GM12878 (cell line): Measurements from ENCODE around the gene ZNF407. TPM values are rescaled to one million over a fixed set of nuclear protein-coding genes. Genes with fewer than 3 reads are reported as not detected.

Experiments used
- ATAC-seq: fragments of 200-7000 bp; cut with Tn5 transposase; 3 replicates; pipeline ENCODE4 v1.9.1; 2020; ENCODE audit warnings: mild to moderate bottlenecking, moderate library complexity
- BruUV-seq: library from RNA; stranded (reverse); fragments of 400-500 nt; replicated peaks from 2 replicates; lab custom pipeline; 2021; lab: Mats Ljungman, UMichigan
- CTCF ChIA-PET: fragments of 300-600 bp; sonication (Branson Sonifier 250); formaldehyde crosslinking; extraction: SDS; loops from one replicate; lab custom pipeline; 2021; ENCODE audit warnings: inconsistent platforms; lab: Yijun Ruan, JAX
- POLR2A ChIA-PET: fragments of 350-600 bp; formaldehyde crosslinking; extraction: SDS; loops from one replicate; lab custom pipeline; 2021; ENCODE audit warnings: inconsistent platforms; lab: Charles Lee
- RAD21 ChIA-PET: fragments of 300-600 bp; sonication (Branson Sonifier 250); formaldehyde crosslinking; loops from one replicate; lab custom pipeline; 2023; ENCODE audit warnings: antibody characterized with exemption; ENCODE audit not compliant: unreplicated experiment; lab: Charles Lee
- SMC1A ChIA-PET: fragments of 300-600 bp; sonication (Branson Sonifier 250); formaldehyde crosslinking; loops from one replicate; lab custom pipeline; 2023; ENCODE audit not compliant: unreplicated experiment, uncharacterized antibody; lab: Charles Lee
- DNase-seq: peaks from one replicate; pipeline ENCODE4 v3.0.0-alpha.2; 2011; ENCODE audit warnings: low read depth, low spot score
- FAIRE-seq: peaks from 3 replicates; lab custom pipeline; 2011; peaks lifted over from hg19 to GRCh38; lab: Jason Lieb, UNC
- H2AFZ ChIP-seq: 2 replicates; pipeline ENCODE4 v1.6.0; 2011; ENCODE audit warnings: low read depth, low read length, control low read depth; ENCODE audit not compliant: control insufficient read depth
- H3K27ac ChIP-seq: 2 replicates; pipeline ENCODE4 v1.5.1; 2011; ENCODE audit warnings: control low read depth; ENCODE audit not compliant: control insufficient read depth, insufficient read depth
- H3K27me3 ChIP-seq, 2 experiments: replicated peaks in 1 of 2; 2 replicates each; pipeline versions ENCODE4 v1.6.0 to v1.6.1; 2011; ENCODE audit warnings: low read length in 1 of 2; ENCODE audit not compliant: control insufficient read depth in 2 of 2, insufficient read depth in 2 of 2
- H3K36me3 ChIP-seq, 2 experiments: 2 replicates each; pipeline ENCODE4 v1.5.1; 2011; ENCODE audit warnings: low read length in 1 of 2; ENCODE audit not compliant: control insufficient read depth in 2 of 2, insufficient read depth in 2 of 2
- H3K4me1 ChIP-seq: 2 replicates; pipeline ENCODE4 v1.6.1; 2011; ENCODE audit warnings: mild to moderate bottlenecking, low read length, moderate library complexity, mixed read lengths; ENCODE audit not compliant: control insufficient read depth, insufficient read depth
- H3K4me2 ChIP-seq: 2 replicates; pipeline ENCODE4 v1.6.0; 2011; ENCODE audit warnings: control low read depth; ENCODE audit not compliant: control insufficient read depth, insufficient read depth
- H3K4me3 ChIP-seq: fragments of 200-600 bp; sonication (generic); 2 replicates; pipeline ENCODE4 v1.5.1; 2016
- H3K79me2 ChIP-seq: 2 replicates; pipeline ENCODE4 v1.6.0; 2011; ENCODE audit warnings: low read length; ENCODE audit not compliant: control insufficient read depth, insufficient read depth
- H3K9ac ChIP-seq: 2 replicates; pipeline ENCODE4 v1.8.0; 2011; ENCODE audit warnings: low read length, control low read depth, mixed read lengths; ENCODE audit not compliant: control insufficient read depth, insufficient read depth
- H3K9me3 ChIP-seq: replicated peaks from 3 replicates; pipeline ENCODE4 v1.5.1; 2011; ENCODE audit warnings: mild to moderate bottlenecking, low read length; ENCODE audit not compliant: control insufficient read depth, insufficient read depth
- H4K20me1 ChIP-seq: 2 replicates; pipeline ENCODE4 v1.6.0; 2011; ENCODE audit not compliant: control insufficient read depth, insufficient read depth
- ATF2 ChIP-seq: IDR thresholded peaks from 2 replicates; pipeline ENCODE4 v1.6.1; 2012; ENCODE audit warnings: low read length, inconsistent platforms
- BHLHE40 ChIP-seq, 2 experiments: fragments of 450-650 bp in 1 of 2; IDR thresholded peaks; 2 replicates each; pipeline ENCODE4 v1.6.1; 2011 to 2017; ENCODE audit warnings: low read depth in 2 of 2, borderline replicate concordance in 1 of 2, improper control_type of control experiment in 1 of 2, low read length in 1 of 2, mild to moderate bottlenecking in 1 of 2
- CHD1 ChIP-seq: IDR thresholded peaks from 2 replicates; pipeline ENCODE4 v1.6.1; 2012; ENCODE audit warnings: low read depth, low read length, improper control_type of control experiment
- CUX1 ChIP-seq: IDR thresholded peaks from 2 replicates; pipeline ENCODE4 v1.6.1; 2012; ENCODE audit warnings: improper control_type of control experiment, low read depth, low read length; ENCODE audit not compliant: insufficient replicate concordance
- EGR1 ChIP-seq, 2 experiments: IDR thresholded peaks; 1 replicate in 1 of 2; 2 replicates in 1 of 2; pipeline ENCODE4 v1.6.1; 2011 to 2012; ENCODE audit warnings: low read depth in 2 of 2, low read length in 2 of 2, borderline replicate concordance in 1 of 2, mild to moderate bottlenecking in 1 of 2, moderate library complexity in 1 of 2
- LARP7 ChIP-seq: fragments of 450-650 bp; IDR thresholded peaks from 2 replicates; pipeline ENCODE4 v1.6.1; 2017; ENCODE audit warnings: mild to moderate bottlenecking
- NFXL1 ChIP-seq: fragments of 450-650 bp; IDR thresholded peaks from 2 replicates; pipeline ENCODE4 v1.6.1; 2017; ENCODE audit warnings: antibody characterized with exemption, mild to moderate bottlenecking, borderline replicate concordance
- SIX5 ChIP-seq: IDR thresholded peaks from 2 replicates; pipeline ENCODE4 v1.6.1; 2011; ENCODE audit warnings: mild to moderate bottlenecking, low read depth, low read length, moderate library complexity; ENCODE audit not compliant: severe bottlenecking
- TCF12 ChIP-seq: IDR thresholded peaks from 2 replicates; pipeline ENCODE4 v1.6.1; 2011; ENCODE audit warnings: low read depth, mild to moderate bottlenecking, low read length
- ZNF592 ChIP-seq: fragments of 450-650 bp; IDR thresholded peaks from 2 replicates; pipeline ENCODE4 v1.6.1; 2017; ENCODE audit warnings: mild to moderate bottlenecking, moderate library complexity
- WGBS: methylation state at CpG from one replicate; pipeline ENCODE4 v1.1.6; 2016; ENCODE audit warnings: low lambda C conversion rate; ENCODE audit not compliant: insufficient replicate concordance, insufficient coverage; ENCODE audit errors: missing lambda C conversion rate; 5-methylcytosine and 5-hydroxymethylcytosine counted together
- in situ Hi-C: fragments of 300-500 bp; cut with MboI; formaldehyde crosslinking; loops from 9 replicates; pipeline ENCODE4 v1.14.3; 2018; ENCODE audit warnings: mixed read lengths
- intact Hi-C: fragments of 100-400 bp; cut with micrococcal nuclease; formaldehyde crosslinking; loops from one replicate; pipeline ENCODE4 v1.14.2; 2022; ENCODE audit not compliant: unreplicated experiment
- polyA plus RNA-seq, 11 experiments: library from polyadenylated mRNA; depleted of rRNA in 4 of 11; unstranded in 6 of 11; stranded (reverse) in 5 of 11; fragments of >200 nt; fragmentation: Nextera tagmentation in 4 of 11; fragmentation: Illumina TruSeq in 1 of 11; extraction: Ambion mirVana in 4 of 11; extraction: Trizol in 1 of 11; gene quantifications; 1 replicate in 1 of 11; 2 replicates in 10 of 11; pipeline versions ENCODE4 v1.2.1 to v1.2.3, GENCODE V29; 2011 to 2016; ENCODE audit warnings: inconsistent platforms in 2 of 11, missing spikeins in 2 of 11, low read depth in 1 of 11
- total RNA-seq, 4 experiments: library from RNA; depleted of rRNA in 3 of 4; stranded (reverse); fragments of >200 nt in 3 of 4; fragmentation: Illumina TruSeq in 1 of 4; extraction: Trizol in 1 of 4; gene quantifications; 2 replicates each; pipeline versions ENCODE4 v1.2.1 to v1.2.3, GENCODE V29; 2013 to 2021

ZNF407 gene
- total and polyA plus RNA-seq, 10 of the 15 experiments (the other 5 are each of a cell fraction or from before 2014, with no cell fraction given): 0.69 to 11.6 (median 5.3) TPM

- no peak for TF ChIP-seq CUX1
- no peak for TF ChIP-seq LARP7
- no peak for TF ChIP-seq NFXL1
Measured at GRCh38 chr18:75062297-75062886, 464.7 kb downstream of the ZNF407 start (continued).

- no peaks in the 10 kb centered on the region for H4K20me1 ChIP-seq
- POLR2A ChIA-PET: no interaction called here
- no peak overlapping the region for H3K9ac ChIP-seq
- 92% methylated on average over 27 of the region's 27 CpGs for WGBS
- H3K27me3 ChIP-seq: no peaks in the 10 kb centered on the region
- H3K27ac ChIP-seq: no peak overlapping the region
- H2AFZ ChIP-seq: no peak overlapping the region
- intact Hi-C loops: no loop called here
- no peaks in the 10 kb centered on the region for H3K79me2 ChIP-seq
- CTCF ChIA-PET: no interaction called here
- no peaks in the 10 kb centered on the region for H3K4me1 ChIP-seq
- in situ Hi-C loops: no loop called here
- no peak for DNase-seq
- peaks cover 0 to 5% of the 10 kb centered on the region in 2 experiments; a peak in 1 of 4 replicates for H3K36me3 ChIP-seq
- ATAC-seq: no peak
- H3K9me3 ChIP-seq: no peaks in the 10 kb centered on the region
- no TSS peak for BruUV-seq
- SMC1A ChIA-PET: no interaction called here
- FAIRE-seq: no peak
- RAD21 ChIA-PET: no interaction called here
- H3K4me2 ChIP-seq: no peak overlapping the region
- no peak overlapping the region for H3K4me3 ChIP-seq
- TF ChIP-seq BHLHE40 (IDR thresholded peaks at IDR 0.05; ENCODE audit: borderline replicate concordance in 1 of 2, low read depth in 2 of 2, low read length in 1 of 2) (no peak), CHD1 (no peak), ZNF592 (no peak), TCF12 (no peak), ATF2 (no peak), EGR1 (IDR thresholded peaks at IDR 0.05; ENCODE audit: borderline replicate concordance in 1 of 2, low read depth in 2 of 2, low read length in 2 of 2) (no peak), SIX5 (no peak)
Measured at GRCh38 chr18:75063196-75063595, 465.5 kb downstream of the ZNF407 start.
